ENCODE results near the gene PTPRD.
"Not testable (repeated sequence)": the region's sequence is repeated elsewhere in the genome, so short reads cannot be mapped to it uniquely, and the experiment has no call there.

Gene PTPRD

GRCh38 chr9:9170439-9171134, 1442.2 kb downstream of the PTPRD start:
- DNase-seq (ENCODE audit: low read depth), result no peak

DNA sequence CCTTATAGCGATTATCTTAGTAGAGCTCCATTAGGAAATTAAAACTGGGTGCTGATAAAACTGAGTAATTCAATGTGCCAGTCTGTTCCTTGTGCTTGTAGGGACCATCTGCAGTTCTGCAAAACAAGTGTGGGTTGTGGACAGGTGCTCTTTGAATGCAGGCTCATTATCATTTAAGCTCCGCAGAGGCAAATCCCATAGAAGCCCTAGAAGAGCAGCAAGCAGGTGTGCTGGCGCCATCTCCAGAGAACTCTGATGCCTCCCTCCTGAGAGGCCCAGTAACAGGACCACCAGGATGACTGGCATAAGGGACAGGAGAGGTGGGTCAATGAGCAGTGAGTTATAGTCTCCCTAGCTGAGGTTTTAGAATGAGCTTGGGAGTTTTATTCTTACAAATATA, 1470.8 kb downstream of the PTPRD start:
- DNase-seq (ENCODE audit: low read depth), result no peak

- DNase-seq (ENCODE audit: low read depth), result no peak
Measured at GRCh38 chr9:9133526-9133925, 1479.3 kb downstream of the PTPRD start.

GRCh38 chr9:9124616-9125015, 1488.2 kb downstream of the PTPRD start:
- DNase-seq (ENCODE audit: low read depth), result no peak

DNA sequence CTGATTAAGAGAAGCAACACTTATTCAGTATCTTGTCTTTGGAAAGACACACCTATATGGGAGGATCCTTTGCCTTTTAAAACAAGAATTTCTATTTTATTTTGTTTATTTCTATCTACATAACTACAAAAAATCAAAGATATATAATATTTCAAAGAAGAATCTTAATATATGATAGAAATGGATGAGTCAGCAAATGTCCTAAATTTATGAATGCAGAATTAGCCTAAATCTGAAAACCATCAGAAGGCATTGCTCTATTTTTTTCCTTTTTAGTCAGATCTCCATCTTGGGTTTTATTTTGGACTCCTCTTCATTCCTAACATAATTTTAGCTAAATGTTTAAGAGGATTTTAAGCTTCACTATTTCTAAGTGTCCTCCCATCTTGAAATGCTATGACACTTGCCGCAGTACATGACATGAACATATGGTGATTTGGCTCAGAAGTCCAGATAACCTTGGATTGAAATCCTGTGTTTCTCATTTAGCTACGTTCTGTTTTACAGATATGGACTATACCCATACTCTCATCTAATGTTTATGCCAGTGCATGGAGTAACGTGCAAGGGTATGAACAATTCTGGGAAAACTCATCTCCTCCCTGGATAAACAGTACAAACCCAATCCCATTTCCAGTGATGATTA, 1490.4 kb downstream of the PTPRD start:
- no peak for DNase-seq (ENCODE audit: low read depth)

DNA sequence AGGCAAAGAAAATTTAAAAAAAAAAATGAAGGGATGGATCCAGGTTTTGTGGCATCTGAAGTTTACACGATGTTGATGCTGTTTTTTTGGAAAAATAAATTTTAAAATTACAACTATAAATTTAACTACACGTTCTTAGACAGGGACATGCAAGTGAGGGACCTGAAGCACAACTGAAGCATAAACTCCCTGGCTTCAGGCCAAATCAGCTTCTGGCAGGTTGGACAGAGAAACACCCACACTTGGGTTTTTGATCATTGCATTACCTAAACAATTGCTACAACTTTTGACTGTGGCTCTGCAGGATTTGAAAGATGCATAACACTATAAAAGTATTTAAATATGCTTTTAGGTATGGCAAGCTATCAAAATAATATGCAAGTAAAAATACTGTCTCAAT, 1494.9 kb downstream of the PTPRD start:
- no peak for DNase-seq (ENCODE audit: low read depth)

- no peak for DNase-seq (ENCODE audit: low read depth)
Measured at GRCh38 chr9:9112001-9112720, 1500.6 kb downstream of the PTPRD start.

DNA sequence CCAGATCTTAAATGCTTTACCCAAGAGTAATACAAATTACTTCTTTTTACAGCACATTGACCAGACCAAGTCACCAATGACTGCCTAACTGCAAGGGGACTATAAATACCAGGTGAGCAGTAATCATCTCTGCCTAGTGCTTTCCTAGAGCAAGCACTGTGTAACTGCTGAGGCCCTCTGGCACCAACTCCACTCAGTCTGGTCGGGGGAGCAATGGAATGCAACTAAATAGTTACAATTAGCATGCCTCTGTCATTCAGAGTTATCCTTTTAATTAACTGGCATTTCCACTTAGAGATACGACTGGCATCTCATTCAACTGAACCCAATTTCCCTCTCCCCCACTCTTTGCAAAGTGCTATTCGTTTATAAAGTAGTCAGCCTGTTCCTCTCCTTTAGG, 1504.2 kb downstream of the PTPRD start:
- no peak for DNase-seq (ENCODE audit: low read depth)

GRCh38 chr9:9102295-9102694, 1510.5 kb downstream of the PTPRD start:
- no peak for DNase-seq (ENCODE audit: low read depth)

DNA sequence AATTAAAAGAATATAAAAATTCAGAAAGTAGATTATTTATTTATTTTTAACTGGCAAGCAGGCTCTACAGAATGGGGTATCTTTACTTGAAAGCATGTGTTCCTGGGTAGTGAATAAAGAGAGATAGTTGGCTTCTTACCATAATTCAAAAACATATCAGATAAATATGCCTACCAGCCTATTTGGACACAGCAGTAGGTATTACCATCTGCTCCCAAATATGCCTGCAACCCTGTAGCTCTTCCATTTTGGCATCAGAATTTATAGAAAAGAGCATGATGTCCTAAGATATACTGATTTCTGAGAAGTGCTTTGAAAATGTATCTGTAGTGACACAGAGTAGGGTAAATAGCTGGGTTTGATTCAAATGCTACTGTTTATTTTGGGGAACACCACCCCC, 1512.7 kb downstream of the PTPRD start:
- DNase-seq (ENCODE audit: low read depth), result no peak

DNA sequence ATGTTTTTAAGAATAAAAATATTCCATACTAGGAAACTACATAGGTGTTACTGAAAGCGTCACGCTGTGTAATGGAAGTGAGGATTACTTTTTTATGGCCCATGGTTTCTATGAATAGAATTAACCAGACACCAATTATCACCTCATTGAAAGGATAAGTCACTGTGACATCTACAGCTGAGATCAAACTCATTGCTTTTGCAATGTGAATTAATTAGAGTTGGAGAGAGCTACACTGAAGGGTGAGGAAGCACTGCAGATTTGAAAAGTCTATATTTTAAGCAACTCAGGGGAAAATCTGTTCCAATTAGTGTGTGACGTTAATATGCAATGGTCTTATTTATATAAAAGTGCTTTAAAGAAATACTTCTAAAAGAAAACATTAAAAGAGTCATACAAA, 1513.2 kb downstream of the PTPRD start:
- no peak for DNase-seq (ENCODE audit: low read depth)

GRCh38 chr9:9097254-9097653, 1515.5 kb downstream of the PTPRD start:
- DNase-seq (ENCODE audit: low read depth), result not testable (repeated sequence)

- DNase-seq (ENCODE audit: low read depth), result no peak
Measured at GRCh38 chr9:9091387-9091786, 1521.4 kb downstream of the PTPRD start.

- no peak for DNase-seq (ENCODE audit: low read depth)
Measured at GRCh38 chr9:9079473-9079872, 1533.3 kb downstream of the PTPRD start.

DNA sequence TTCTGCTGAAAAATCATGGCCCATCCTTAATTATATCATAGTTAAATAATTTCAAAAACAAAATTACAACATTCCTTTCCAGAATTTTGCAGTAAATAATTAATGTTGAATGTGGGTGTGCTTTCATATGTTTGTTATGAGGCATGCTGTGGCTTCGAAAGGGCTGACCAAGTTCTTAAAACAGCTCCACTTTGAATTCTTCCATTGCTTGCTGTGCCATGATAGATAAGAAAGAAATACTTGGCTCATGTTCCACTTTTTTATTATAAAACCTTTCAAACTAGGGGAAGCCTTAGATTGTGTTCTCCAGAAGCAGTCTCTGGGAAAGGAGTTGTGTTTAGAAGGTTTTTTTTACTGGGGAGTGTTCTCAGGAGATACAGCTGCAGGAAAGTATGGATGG, 1534.5 kb downstream of the PTPRD start:
- no peak for DNase-seq (ENCODE audit: low read depth)

- DNase-seq (ENCODE audit: low read depth), result no peak
Measured at GRCh38 chr9:9061627-9062026, 1551.2 kb downstream of the PTPRD start.

DNA sequence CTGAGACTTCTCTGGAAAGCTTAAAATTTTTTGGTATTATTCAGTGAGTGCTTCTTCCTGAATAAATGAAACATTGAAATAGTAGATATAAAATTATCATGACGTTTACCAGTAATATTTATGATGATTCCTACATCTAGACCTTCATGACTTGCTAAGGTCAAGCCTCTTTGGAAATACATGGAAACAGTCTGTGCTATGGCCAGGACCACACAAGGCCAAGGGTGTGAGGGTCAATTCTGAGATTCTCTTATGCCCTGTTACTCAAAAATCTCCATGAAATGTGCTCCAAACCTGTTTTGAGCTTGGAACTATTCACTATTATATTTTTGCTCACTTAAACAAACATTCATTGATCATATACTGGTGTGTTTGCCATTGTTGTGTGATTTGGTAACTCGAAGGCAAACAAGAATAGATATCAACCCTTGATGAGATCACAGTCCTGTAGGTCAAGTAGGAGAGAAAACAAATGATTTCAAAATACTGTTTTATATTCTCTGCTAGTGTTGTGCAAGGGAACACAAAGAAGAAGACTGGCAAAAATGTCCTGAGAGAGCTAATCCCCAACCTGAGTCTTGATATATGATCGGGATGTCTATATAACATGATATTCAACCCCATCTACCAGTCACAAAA, 1558.3 kb downstream of the PTPRD start:
- no peak for DNase-seq (ENCODE audit: low read depth)

DNA sequence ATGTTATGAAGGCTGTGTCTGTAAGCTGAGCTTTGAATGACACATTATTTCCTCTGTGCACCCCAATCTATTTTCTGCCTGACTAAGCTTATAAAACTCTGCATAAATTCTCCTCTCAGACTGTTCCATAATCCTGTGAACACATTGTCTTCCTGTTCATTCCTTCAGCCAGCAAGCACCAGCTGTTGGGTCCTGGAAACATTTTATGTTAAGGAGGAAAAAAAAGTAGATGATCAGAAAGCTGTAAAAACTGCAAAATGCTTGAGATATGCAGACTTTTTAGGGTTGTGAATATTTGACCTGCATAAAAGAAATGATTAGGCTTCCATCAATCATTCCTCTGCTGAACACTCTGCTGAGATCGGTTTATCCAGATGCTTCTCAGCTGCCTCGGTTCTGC, 1567.2 kb downstream of the PTPRD start:
- DNase-seq (ENCODE audit: low read depth), result no peak

- DNase-seq (ENCODE audit: low read depth), result no peak
Measured at GRCh38 chr9:9045072-9045471, 1567.7 kb downstream of the PTPRD start.

DNA sequence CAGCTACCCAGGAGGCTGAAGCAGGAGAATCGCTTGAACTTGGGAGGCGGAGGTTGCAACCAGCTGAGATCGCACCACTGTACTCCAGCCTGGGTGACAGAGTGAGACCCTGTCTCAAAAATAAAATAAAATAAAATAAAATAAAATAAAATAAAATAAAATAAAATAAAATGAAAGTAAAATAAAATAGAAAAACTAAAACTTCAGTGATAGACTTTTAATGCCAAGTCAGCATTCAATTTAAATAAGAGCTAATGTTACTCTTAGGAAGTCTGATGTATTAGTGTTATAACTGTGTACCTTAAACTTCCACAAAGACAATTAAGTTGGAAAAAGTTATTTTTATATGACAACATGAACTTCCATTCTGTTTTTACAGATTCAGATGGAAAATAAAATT, 1569.0 kb downstream of the PTPRD start:
- not testable (repeated sequence) for DNase-seq (ENCODE audit: low read depth)

GRCh38 chr9:9041756-9042155, 1571.0 kb downstream of the PTPRD start:
- DNase-seq (ENCODE audit: low read depth), result no peak

GRCh38 chr9:9033022-9033421, 1579.8 kb downstream of the PTPRD start:
- no peak for DNase-seq (ENCODE audit: low read depth)

DNA sequence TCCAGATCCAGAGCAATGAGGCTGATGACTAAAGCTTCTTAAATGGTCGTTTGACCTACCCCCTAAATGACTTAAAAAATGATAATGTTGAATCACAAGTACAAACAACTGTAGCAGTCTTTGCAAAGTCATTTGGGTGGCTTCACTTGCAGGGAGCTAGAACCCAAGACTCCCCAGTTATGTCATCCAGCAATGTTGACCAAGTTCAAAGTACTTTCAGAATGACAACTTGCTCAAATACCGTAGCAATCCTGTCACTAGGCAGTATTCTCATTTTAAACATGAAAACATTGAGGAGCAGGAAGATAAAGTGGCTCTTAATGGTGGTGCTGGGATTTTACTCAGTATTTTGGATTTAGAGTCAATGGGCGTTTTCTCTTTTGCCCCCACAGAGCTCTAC, 1596.2 kb downstream of the PTPRD start:
- DNase-seq (ENCODE audit: low read depth), result no peak
